GM06990 (cell line): ENCODE data around the gene GALNT13.
"Not testable (repeated sequence)": the region's sequence is repeated elsewhere in the genome, so short reads cannot be mapped to it uniquely, and the experiment has no call there.

Source experiments
- DNase-seq: peaks from one replicate; pipeline ENCODE4 v3.0.0-alpha.2; 2011; ENCODE audit not compliant: insufficient read length; ENCODE audit errors: extremely low read depth
- H3K27me3 ChIP-seq: replicated peaks from 2 replicates; pipeline ENCODE4 v1.6.0; 2011; ENCODE audit warnings: low read length; ENCODE audit not compliant: control insufficient read depth, insufficient read depth
- H3K36me3 ChIP-seq: 2 replicates; pipeline ENCODE4 v1.5.1; 2011; ENCODE audit warnings: low read length; ENCODE audit not compliant: control insufficient read depth, insufficient read depth
- H3K4me3 ChIP-seq: replicated peaks from 2 replicates; pipeline ENCODE4 v1.5.1; 2011; ENCODE audit warnings: low read depth, mild to moderate bottlenecking, control low read depth, low read length
- TF ChIP-seq, protein P1 (sequence below): IDR thresholded peaks from 2 replicates; pipeline ENCODE4 v1.5.1; 2011; ENCODE audit warnings: low read length, control low read depth, mild to moderate bottlenecking, inconsistent platforms; ENCODE audit not compliant: insufficient read depth, poor library complexity, severe bottlenecking

GALNT13 gene

DNA sequence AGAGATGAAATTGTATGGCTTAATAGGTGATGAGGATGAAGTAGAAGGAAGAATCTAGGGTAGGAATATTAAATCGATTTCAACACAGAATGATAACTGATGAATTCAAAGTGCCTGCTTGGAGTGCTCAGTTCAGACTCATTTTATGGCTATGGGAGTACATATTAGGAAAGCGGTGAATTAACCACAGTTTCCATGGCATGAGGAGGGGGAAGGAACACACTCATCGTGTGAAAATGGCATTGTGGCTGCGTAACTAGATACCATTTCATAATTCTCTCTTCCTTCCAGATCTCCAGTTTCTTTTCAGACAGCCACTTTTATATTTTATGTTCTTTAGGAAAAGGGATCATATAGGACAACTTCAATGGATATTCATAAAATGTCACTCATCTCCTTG is 594.5 kb downstream of the GALNT13 start:
- TF ChIP-seq, protein P1, sequence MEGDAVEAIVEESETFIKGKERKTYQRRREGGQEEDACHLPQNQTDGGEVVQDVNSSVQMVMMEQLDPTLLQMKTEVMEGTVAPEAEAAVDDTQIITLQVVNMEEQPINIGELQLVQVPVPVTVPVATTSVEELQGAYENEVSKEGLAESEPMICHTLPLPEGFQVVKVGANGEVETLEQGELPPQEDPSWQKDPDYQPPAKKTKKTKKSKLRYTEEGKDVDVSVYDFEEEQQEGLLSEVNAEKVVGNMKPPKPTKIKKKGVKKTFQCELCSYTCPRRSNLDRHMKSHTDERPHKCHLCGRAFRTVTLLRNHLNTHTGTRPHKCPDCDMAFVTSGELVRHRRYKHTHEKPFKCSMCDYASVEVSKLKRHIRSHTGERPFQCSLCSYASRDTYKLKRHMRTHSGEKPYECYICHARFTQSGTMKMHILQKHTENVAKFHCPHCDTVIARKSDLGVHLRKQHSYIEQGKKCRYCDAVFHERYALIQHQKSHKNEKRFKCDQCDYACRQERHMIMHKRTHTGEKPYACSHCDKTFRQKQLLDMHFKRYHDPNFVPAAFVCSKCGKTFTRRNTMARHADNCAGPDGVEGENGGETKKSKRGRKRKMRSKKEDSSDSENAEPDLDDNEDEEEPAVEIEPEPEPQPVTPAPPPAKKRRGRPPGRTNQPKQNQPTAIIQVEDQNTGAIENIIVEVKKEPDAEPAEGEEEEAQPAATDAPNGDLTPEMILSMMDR, result no peak

DNA sequence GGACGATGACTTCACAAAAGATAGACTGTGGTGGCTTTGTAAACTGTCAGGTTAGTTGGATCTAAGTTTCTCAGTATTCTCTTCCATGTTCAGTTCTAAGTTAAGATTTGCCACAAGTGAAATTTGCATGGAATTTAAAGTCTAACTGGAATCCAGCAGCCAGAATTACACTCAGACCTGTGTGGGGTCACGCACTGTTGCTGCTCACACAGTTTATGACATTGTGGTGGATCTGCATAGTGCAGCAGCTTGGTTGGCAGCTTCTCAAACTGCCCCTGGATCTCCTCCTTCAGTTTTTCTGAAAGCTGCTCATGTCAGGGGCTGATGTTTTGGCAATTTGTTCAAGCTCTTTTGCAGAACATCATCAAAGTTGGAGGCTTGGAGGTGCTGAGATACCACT is 598.7 kb downstream of the GALNT13 start:
- TF ChIP-seq, protein P1, result no peak
- DNase-seq, result no peak
- Histone ChIP-seq H3K36me3 (no peaks in the 10 kb centered on the region), H3K27me3 (no peaks in the 10 kb centered on the region), H3K4me3 (no peak overlapping the region)

More for the DNA sequence above, 594.5 kb downstream of the GALNT13 start:
- no peak for DNase-seq
- Histone ChIP-seq H3K27me3 (no peaks in the 10 kb centered on the region), H3K4me3 (no peak overlapping the region), H3K36me3 (no peaks in the 10 kb centered on the region)

GRCh38 chr2:154471492-154471891 is 599.8 kb downstream of the GALNT13 start:
- H3K27me3 ChIP-seq, DNase-seq, H3K4me3 ChIP-seq, H3K36me3 ChIP-seq: not testable (repeated sequence)

- Histone ChIP-seq H3K36me3 (no peaks in the 10 kb centered on the region), H3K27me3 (no peaks in the 10 kb centered on the region), H3K4me3 (no peak overlapping the region)
- no peak for DNase-seq
- TF ChIP-seq, protein P1, result no peak
These were observed 605.6 kb downstream of the GALNT13 start for GRCh38 chr2:154477319-154477718.

GRCh38 chr2:154480521-154480920 is 608.8 kb downstream of the GALNT13 start:
- TF ChIP-seq, protein P1, result no peak
- H3K27me3 ChIP-seq, result no peaks in the 10 kb centered on the region

DNA sequence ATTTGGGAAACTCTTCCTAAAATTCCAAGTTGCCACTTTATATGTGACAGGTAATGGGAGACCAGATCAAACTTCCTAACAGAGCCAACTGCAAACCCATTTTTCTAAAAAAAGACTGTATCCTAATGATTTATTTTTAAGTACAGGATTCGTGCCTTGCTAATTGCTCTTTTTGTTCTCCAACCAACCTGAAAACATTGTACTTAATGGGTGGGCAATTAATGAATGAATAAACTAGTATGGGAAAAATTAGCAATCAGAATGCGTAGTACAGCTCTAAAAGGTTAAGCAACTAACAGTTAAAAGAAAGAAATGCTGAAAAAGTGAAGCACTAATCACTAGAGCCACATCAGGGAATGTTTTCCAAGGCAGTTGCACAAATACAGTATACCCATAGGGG is 609.6 kb downstream of the GALNT13 start:
- no peak for DNase-seq
- H3K36me3 ChIP-seq, result no peaks in the 10 kb centered on the region
- TF ChIP-seq, protein P1, result no peak
- H3K27me3 ChIP-seq, result no peaks in the 10 kb centered on the region
- H3K4me3 ChIP-seq, result no peak overlapping the region

More at GRCh38 chr2:154480521-154480920, 608.8 kb downstream of the GALNT13 start:
- Histone ChIP-seq H3K36me3 (no peaks in the 10 kb centered on the region), H3K4me3 (no peak overlapping the region)
- DNase-seq, result no peak
